Stimulated activated CD4-positive, alpha-beta T cell treated with anti-CD3 and anti-CD28 coated beads, Interleukin-2, amount 100 ng/mL, for 4 hours (primary cell): Measurements from ENCODE around the gene SPPL3.

Source experiments
- DNase-seq: peaks from one replicate; pipeline ENCODE4 v3.0.0-alpha.2; 2020; ENCODE audit warnings: low read depth

SPPL3 gene

GRCh38 chr12:120784804-120785203, 119.4 kb downstream of the SPPL3 start:
- DNase-seq = no peak

GRCh38 chr12:120783197-120783596, 121.0 kb downstream of the SPPL3 start:
- no peak for DNase-seq

- no peak for DNase-seq
These were observed 128.2 kb downstream of the SPPL3 start for GRCh38 chr12:120775862-120776552.

GRCh38 chr12:120774169-120774916, 129.8 kb downstream of the SPPL3 start:
- no peak for DNase-seq

GRCh38 chr12:120771097-120771496, 133.1 kb downstream of the SPPL3 start:
- DNase-seq = no peak

GRCh38 chr12:120767071-120768024, 136.8 kb downstream of the SPPL3 start:
- DNase-seq = no peak

GRCh38 chr12:120766566-120766965, 137.6 kb downstream of the SPPL3 start:
- DNase-seq = no peak

- no peak for DNase-seq
These were observed 139.3 kb downstream of the SPPL3 start for GRCh38 chr12:120764816-120765215.

- DNase-seq = no peak
These were observed 140.9 kb downstream of the SPPL3 start for GRCh38 chr12:120763250-120763649.

- DNase-seq = no peak
These were observed 142.1 kb downstream of the SPPL3 start for GRCh38 chr12:120762086-120762485.

GRCh38 chr12:120761519-120761934, 142.6 kb downstream of the SPPL3 start:
- DNase-seq = no peak

- no peak for DNase-seq
These were observed 143.6 kb downstream of the SPPL3 start for GRCh38 chr12:120760349-120761254.

GRCh38 chr12:120759591-120760348, 144.4 kb downstream of the SPPL3 start:
- no peak for DNase-seq

- DNase-seq = no peak
These were observed 145.2 kb downstream of the SPPL3 start for GRCh38 chr12:120758798-120759590.

GRCh38 chr12:120757949-120758348, 146.2 kb downstream of the SPPL3 start:
- DNase-seq = no peak

- no peak for DNase-seq
These were observed 146.9 kb downstream of the SPPL3 start for GRCh38 chr12:120757226-120757742.

- no peak for DNase-seq
These were observed 148.9 kb downstream of the SPPL3 start for GRCh38 chr12:120755269-120755668.

GRCh38 chr12:120754792-120755191, 149.4 kb downstream of the SPPL3 start:
- no peak for DNase-seq

GRCh38 chr12:120751389-120751788, 152.8 kb downstream of the SPPL3 start:
- DNase-seq = no peak

GRCh38 chr12:120750806-120751205, 153.4 kb downstream of the SPPL3 start:
- no peak for DNase-seq
